SK-N-SH treated with all-trans-retinoic acid at 6 μM for 48 hours (cell line): ENCODE data around the gene GOLGA6B.

Experiments
- ARNTL ChIP-seq: fragments of 450-650 bp; formaldehyde crosslinking; IDR thresholded peaks from 2 replicates; pipeline ENCODE4 v1.5.0; 2020; ENCODE audit warnings: low read depth, mild to moderate bottlenecking, moderate library complexity, borderline replicate concordance
- GLIS3 ChIP-seq: fragments of 250-450 bp; sonication (Bioruptor Pico); IDR thresholded peaks from 2 replicates; pipeline ENCODE4 v1.5.0; 2020; ENCODE audit warnings: mild to moderate bottlenecking, moderate library complexity
- OSR1 ChIP-seq: fragments of 250-450 bp; sonication (Bioruptor Pico); IDR thresholded peaks from 2 replicates; pipeline ENCODE4 v1.8.0; 2022; ENCODE audit warnings: moderate library complexity, mild to moderate bottlenecking, inconsistent platforms
- PPARA ChIP-seq: fragments of 250-450 bp; sonication (Bioruptor Pico); IDR thresholded peaks from 2 replicates; pipeline ENCODE4 v1.5.0; 2020; ENCODE audit warnings: mild to moderate bottlenecking, borderline replicate concordance
- TCF4 ChIP-seq: fragments of 250-450 bp; sonication (Bioruptor Pico); IDR thresholded peaks from 2 replicates; pipeline ENCODE4 v1.8.0; 2021; ENCODE audit warnings: mild to moderate bottlenecking, moderate library complexity, borderline replicate concordance
- ZFP3 ChIP-seq: fragments of 250-450 bp; sonication (Bioruptor Pico); IDR thresholded peaks from 2 replicates; pipeline ENCODE4 v1.5.0; 2020; ENCODE audit warnings: mild to moderate bottlenecking, moderate library complexity
- TF ChIP-seq, protein P1 (sequence below): fragments of 250-450 bp; sonication (Bioruptor Pico); IDR thresholded peaks from 2 replicates; pipeline ENCODE4 v1.8.0; 2020; ENCODE audit warnings: mild to moderate bottlenecking, moderate library complexity, borderline replicate concordance

- no peak for TF ChIP-seq OSR1
- no peak for TF ChIP-seq ZFP3 (CRISPR knock-in tag)
- no peak for TF ChIP-seq ARNTL (CRISPR knock-in tag)
- TF ChIP-seq, protein P1, sequence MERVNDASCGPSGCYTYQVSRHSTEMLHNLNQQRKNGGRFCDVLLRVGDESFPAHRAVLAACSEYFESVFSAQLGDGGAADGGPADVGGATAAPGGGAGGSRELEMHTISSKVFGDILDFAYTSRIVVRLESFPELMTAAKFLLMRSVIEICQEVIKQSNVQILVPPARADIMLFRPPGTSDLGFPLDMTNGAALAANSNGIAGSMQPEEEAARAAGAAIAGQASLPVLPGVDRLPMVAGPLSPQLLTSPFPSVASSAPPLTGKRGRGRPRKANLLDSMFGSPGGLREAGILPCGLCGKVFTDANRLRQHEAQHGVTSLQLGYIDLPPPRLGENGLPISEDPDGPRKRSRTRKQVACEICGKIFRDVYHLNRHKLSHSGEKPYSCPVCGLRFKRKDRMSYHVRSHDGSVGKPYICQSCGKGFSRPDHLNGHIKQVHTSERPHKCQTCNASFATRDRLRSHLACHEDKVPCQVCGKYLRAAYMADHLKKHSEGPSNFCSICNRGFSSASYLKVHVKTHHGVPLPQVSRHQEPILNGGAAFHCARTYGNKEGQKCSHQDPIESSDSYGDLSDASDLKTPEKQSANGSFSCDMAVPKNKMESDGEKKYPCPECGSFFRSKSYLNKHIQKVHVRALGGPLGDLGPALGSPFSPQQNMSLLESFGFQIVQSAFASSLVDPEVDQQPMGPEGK (CRISPR knock-in tag), result no peak
- no peak for TF ChIP-seq GLIS3
- no peak for TF ChIP-seq TCF4 (CRISPR knock-in tag)
- TF ChIP-seq PPARA (CRISPR knock-in tag), result no peak
These were observed 39.5 kb upstream of the GOLGA6B start for GRCh38 chr15:72614810-72615532.
